ENCODE data around the gene VCX2. TPM values are rescaled to one million over a fixed set of nuclear protein-coding genes. Genes with fewer than 3 reads are reported as not detected.

VCX2 gene
- total RNA-seq, 1 experiment from 2014 or later = not detected

GRCh38 chrX:8201896-8202331 is 30.8 kb upstream of the VCX2 start:
- POLR2A ChIA-PET (ENCODE audit: low non-redundant PET) = no interaction called here
- CTCF ChIA-PET = interaction anchor here (0.5 kb wide), 1 partner anchor 14 kb away, joined by 5 read pairs; no protein-coding TSS in a partner anchor
- H3K4me1 ChIP-seq (ENCODE audit: insufficient read depth, low read length, poor library complexity, severe bottlenecking) = no peaks in the 10 kb centered on the region
- no peaks in the 10 kb centered on the region for H3K36me3 ChIP-seq (ENCODE audit: insufficient read depth, low read length, poor library complexity, severe bottlenecking)
- intact Hi-C loops (cut with micrococcal nuclease; ENCODE audit: unreplicated experiment) = no loop called here
- no peak overlapping the region for H3K27ac ChIP-seq (ENCODE audit: low read depth, low read length, poor library complexity, severe bottlenecking)
- BruUV-seq (replicated peaks) = no TSS peak
- no peak for TF ChIP-seq EZH2 (IDR thresholded peaks at IDR 0.05; ENCODE audit: borderline replicate concordance, low read depth, low read length, poor library complexity, severe bottlenecking)
- TF ChIP-seq CTCF (conservative IDR thresholded peaks at IDR 0.05; ENCODE audit: low read depth, low read length) = no peak
- peaks cover 3% of the 10 kb centered on the region for H3K9me3 ChIP-seq (ENCODE audit: low read depth, low read length, poor library complexity, severe bottlenecking)
- DNase-seq (ENCODE audit: low spot score) = no peak
- no peaks in the 10 kb centered on the region for H3K27me3 ChIP-seq (replicated peaks; ENCODE audit: insufficient read depth, low read depth, low read length, poor library complexity)
- no peak overlapping the region for H3K4me3 ChIP-seq (ENCODE audit: low read depth, low read length, poor library complexity, severe bottlenecking)

GRCh38 chrX:8196776-8197175 is 25.7 kb upstream of the VCX2 start:
- Histone ChIP-seq H3K9me3 (ENCODE audit: low read depth, low read length, poor library complexity, severe bottlenecking) (no peaks in the 10 kb centered on the region), H3K27me3 (replicated peaks; ENCODE audit: insufficient read depth, low read depth, low read length, poor library complexity) (no peaks in the 10 kb centered on the region), H3K27ac (ENCODE audit: low read depth, low read length, poor library complexity, severe bottlenecking) (no peak overlapping the region), H3K4me1 (ENCODE audit: insufficient read depth, low read length, poor library complexity, severe bottlenecking) (no peaks in the 10 kb centered on the region), H3K36me3 (ENCODE audit: insufficient read depth, low read length, poor library complexity, severe bottlenecking) (no peaks in the 10 kb centered on the region), H3K4me3 (ENCODE audit: low read depth, low read length, poor library complexity, severe bottlenecking) (no peak overlapping the region)
- CTCF ChIA-PET = no interaction called here
- no peak for TF ChIP-seq CTCF (conservative IDR thresholded peaks at IDR 0.05; ENCODE audit: low read depth, low read length)
- TF ChIP-seq EZH2 (IDR thresholded peaks at IDR 0.05; ENCODE audit: borderline replicate concordance, low read depth, low read length, poor library complexity, severe bottlenecking) = no peak
- intact Hi-C loops (cut with micrococcal nuclease; ENCODE audit: unreplicated experiment) = no loop called here
- no TSS peak for BruUV-seq (replicated peaks)
- DNase-seq (ENCODE audit: low spot score) = no peak
- POLR2A ChIA-PET (ENCODE audit: low non-redundant PET) = no interaction called here

GRCh38 chrX:8194216-8194615 is 23.1 kb upstream of the VCX2 start:
- Histone ChIP-seq H3K9me3 (ENCODE audit: low read depth, low read length, poor library complexity, severe bottlenecking) (no peaks in the 10 kb centered on the region), H3K27me3 (replicated peaks; ENCODE audit: insufficient read depth, low read depth, low read length, poor library complexity) (no peaks in the 10 kb centered on the region), H3K4me1 (ENCODE audit: insufficient read depth, low read length, poor library complexity, severe bottlenecking) (no peaks in the 10 kb centered on the region), H3K36me3 (ENCODE audit: insufficient read depth, low read length, poor library complexity, severe bottlenecking) (no peaks in the 10 kb centered on the region), H3K4me3 (ENCODE audit: low read depth, low read length, poor library complexity, severe bottlenecking) (no peak overlapping the region), H3K27ac (ENCODE audit: low read depth, low read length, poor library complexity, severe bottlenecking) (no peak overlapping the region)
- ChIA-PET POLR2A (ENCODE audit: low non-redundant PET) (no interaction called here), CTCF (no interaction called here)
- DNase-seq (ENCODE audit: low spot score) = no peak
- no TSS peak for BruUV-seq (replicated peaks)
- TF ChIP-seq EZH2 (IDR thresholded peaks at IDR 0.05; ENCODE audit: borderline replicate concordance, low read depth, low read length, poor library complexity, severe bottlenecking) (no peak), CTCF (conservative IDR thresholded peaks at IDR 0.05; ENCODE audit: low read depth, low read length) (no peak)
- intact Hi-C loops (cut with micrococcal nuclease; ENCODE audit: unreplicated experiment) = no loop called here

Data from A673 (cell line).